Right atrium auricular region (tissue), 2 donors: Measurements from ENCODE around the gene NAV2. TPM values are rescaled to one million over a fixed set of nuclear protein-coding genes. Genes with fewer than 3 reads are reported as not detected.

Experiments used
- DNase-seq: peaks from one replicate; pipeline ENCODE4 v3.0.0-alpha.2; 2019; ENCODE audit warnings: low spot score
- H3K27ac ChIP-seq, 2 donors: fragments of 200-600 bp; sonication (generic); 1 replicate in 1 of 2; 2 replicates in 1 of 2; pipeline ENCODE4 v1.5.1; 2016 to 2019
- H3K27me3 ChIP-seq, 2 donors: fragments of 200-600 bp; sonication (generic); one replicate each; pipeline versions ENCODE4 v1.5.1 to v1.6.0; 2017 to 2019
- H3K36me3 ChIP-seq: fragments of 200-600 bp; sonication (generic); one replicate; pipeline ENCODE4 v1.5.1; 2016
- H3K4me1 ChIP-seq, 2 donors: fragments of 200-600 bp; sonication (generic); one replicate each; pipeline versions ENCODE4 v1.5.1 to v1.6.0; 2017 to 2019
- H3K4me3 ChIP-seq, 2 donors: fragments of 200-600 bp; sonication (generic); 1 replicate in 1 of 2; 2 replicates in 1 of 2; pipeline ENCODE4 v1.5.1; 2017 to 2019; ENCODE audit warnings: mild to moderate bottlenecking in 1 of 2, moderate library complexity in 1 of 2
- H3K9me3 ChIP-seq, 2 donors: fragments of 200-600 bp; sonication (generic); one replicate each; pipeline ENCODE4 v1.5.1; 2019
- CTCF ChIP-seq, 2 donors: fragments of 200-600 bp; sonication (generic); IDR thresholded peaks; one replicate each; pipeline ENCODE4 v1.5.1; 2019; ENCODE audit warnings: antibody characterized with exemption in 2 of 2
- total RNA-seq, 2 donors: library from RNA; depleted of rRNA; stranded (reverse); fragments of >200 nt; gene quantifications; one replicate each; pipeline ENCODE4 v1.1.0, GENCODE V29; 2016

NAV2 gene
- total RNA-seq, 2 donors from 2014 or later, result 11.4 to 19.2 TPM

- no peaks in the 10 kb centered on the region for H3K27me3 ChIP-seq
- no peak for DNase-seq
- TF ChIP-seq CTCF (IDR thresholded peaks at IDR 0.05), result no peak
- no peaks in the 10 kb centered on the region for H3K4me1 ChIP-seq
- H3K27ac ChIP-seq, result no peak overlapping the region
- peaks cover 79% of the 10 kb centered on the region for H3K36me3 ChIP-seq
- H3K9me3 ChIP-seq, result no peaks in the 10 kb centered on the region
- H3K4me3 ChIP-seq, result no peak overlapping the region
Observed at GRCh38 chr11:20102397-20102796, 389.8 kb downstream of the NAV2 start.

DNA sequence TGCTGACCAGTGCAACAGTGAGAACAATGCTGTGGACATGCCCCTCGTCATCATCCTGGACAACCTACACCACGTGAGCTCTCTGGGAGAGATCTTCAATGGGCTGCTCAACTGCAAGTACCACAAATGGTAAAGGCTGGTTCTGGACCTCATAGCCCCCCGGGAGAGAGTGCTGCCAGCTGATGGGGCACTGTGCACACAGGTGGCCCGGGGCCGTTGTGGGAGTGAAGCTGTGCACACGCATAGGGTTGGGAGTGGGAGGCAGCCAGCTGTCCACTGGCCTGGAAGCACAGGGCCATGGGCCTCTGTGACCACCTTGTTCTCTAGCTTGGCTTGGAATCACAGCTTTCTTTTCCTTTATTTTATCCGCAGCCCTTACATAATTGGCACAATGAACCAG, 390.6 kb downstream of the NAV2 start:
- no peak for TF ChIP-seq CTCF (IDR thresholded peaks at IDR 0.05)
- Histone ChIP-seq H3K27me3 (no peaks in the 10 kb centered on the region), H3K27ac (no peak overlapping the region), H3K4me3 (no peak overlapping the region), H3K9me3 (no peaks in the 10 kb centered on the region), H3K36me3 (peaks cover 79% of the 10 kb centered on the region), H3K4me1 (no peaks in the 10 kb centered on the region)
- no peak for DNase-seq

DNA sequence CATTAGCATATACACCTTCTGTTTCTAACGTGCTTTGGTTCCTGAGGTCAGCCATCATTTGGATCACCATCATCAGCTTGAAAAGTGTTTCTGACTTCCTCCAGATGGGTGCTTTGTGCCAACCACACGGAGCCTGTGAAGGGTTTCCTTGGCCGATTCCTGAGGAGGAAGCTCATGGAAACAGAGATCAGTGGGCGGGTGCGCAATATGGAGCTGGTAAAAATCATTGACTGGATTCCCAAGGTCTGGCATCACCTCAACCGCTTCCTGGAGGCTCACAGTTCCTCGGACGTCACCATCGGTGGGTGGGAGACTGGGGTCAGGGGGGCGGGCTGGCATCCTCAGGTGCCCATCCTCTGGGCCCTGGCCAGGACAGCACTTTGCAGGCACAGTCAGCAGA, 392.8 kb downstream of the NAV2 start:
- Histone ChIP-seq H3K4me1 (no peaks in the 10 kb centered on the region), H3K27ac (no peak overlapping the region), H3K27me3 (no peaks in the 10 kb centered on the region), H3K9me3 (no peaks in the 10 kb centered on the region), H3K4me3 (no peak overlapping the region), H3K36me3 (peaks cover 79% of the 10 kb centered on the region)
- no peak for TF ChIP-seq CTCF (IDR thresholded peaks at IDR 0.05)
- DNase-seq, result no peak

- DNase-seq, result no peak
- peaks cover 0 to 23% of the 10 kb centered on the region in 2 donors for H3K4me1 ChIP-seq
- no peak overlapping the region for H3K27ac ChIP-seq
- TF ChIP-seq CTCF (IDR thresholded peaks at IDR 0.05), result no peak
- peaks cover 50% of the 10 kb centered on the region for H3K36me3 ChIP-seq
- H3K9me3 ChIP-seq, result no peaks in the 10 kb centered on the region
- H3K4me3 ChIP-seq, result no peak overlapping the region
- no peaks in the 10 kb centered on the region for H3K27me3 ChIP-seq
Observed at GRCh38 chr11:20109731-20110445, 397.3 kb downstream of the NAV2 start.

- H3K36me3 ChIP-seq, result peaks cover 50% of the 10 kb centered on the region
- DNase-seq, result no peak
Observed at GRCh38 chr11:20110908-20111669, 398.5 kb downstream of the NAV2 start.

More at GRCh38 chr11:20110908-20111669, 398.5 kb downstream of the NAV2 start:
- Histone ChIP-seq H3K27me3 (no peaks in the 10 kb centered on the region), H3K4me3 (no peak overlapping the region), H3K27ac (peak overlapping the region; percentile 76 to 81), H3K4me1 (peaks cover 0 to 23% of the 10 kb centered on the region in 2 donors), H3K9me3 (no peaks in the 10 kb centered on the region)
- TF ChIP-seq CTCF (IDR thresholded peaks at IDR 0.05), result peak; percentile 73 to 87
